GM18907 (cell line): ENCODE measurements around the gene KCNAB1.

ENCODE experiments used
- ATAC-seq: cut with Tn5 transposase; IDR thresholded peaks from one replicate; pipeline ENCODE4 v1.9.1; 2021; ENCODE audit warnings: mild to moderate bottlenecking, moderate library complexity; ENCODE audit not compliant: unreplicated experiment

The KCNAB1 gene

DNA sequence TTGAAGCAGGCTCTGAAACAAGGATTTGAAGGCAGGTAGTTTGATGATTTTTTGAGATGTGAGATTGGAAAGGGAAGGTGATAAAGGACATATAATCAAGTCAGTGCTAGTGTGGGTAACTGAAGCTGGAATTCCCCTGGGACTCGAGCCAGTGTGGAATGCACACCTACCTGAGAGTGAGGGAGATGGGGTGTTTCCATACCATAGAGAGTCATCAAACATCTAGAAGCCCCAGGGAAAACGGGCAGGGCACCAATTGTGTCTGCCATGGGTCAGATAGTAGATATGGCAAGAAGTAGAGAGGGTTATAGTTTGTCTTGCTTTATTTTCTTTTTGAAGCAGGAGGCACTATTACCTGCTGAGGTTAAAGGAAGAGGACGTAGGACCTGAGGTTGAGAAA, 314.5 kb downstream of the KCNAB1 start:
- ATAC-seq = no peak

DNA sequence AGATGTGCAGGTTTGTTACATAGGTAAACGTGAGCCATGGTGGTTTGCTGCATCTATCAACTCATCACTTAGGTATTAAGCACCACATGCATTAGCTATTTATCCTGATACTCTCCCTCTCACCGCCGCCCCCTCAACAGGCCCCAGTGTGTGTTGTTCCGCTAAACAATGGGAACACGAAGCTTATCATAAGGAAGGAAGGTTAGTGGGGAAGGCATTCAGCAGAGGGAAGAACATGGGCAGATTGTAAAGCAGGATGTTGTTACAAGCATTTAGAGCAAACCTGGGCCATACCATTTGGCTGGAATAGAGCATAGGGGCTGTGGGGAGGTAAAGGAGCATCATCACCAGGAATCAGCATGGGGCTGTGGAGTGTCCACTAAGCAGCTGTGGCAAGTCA, 322.7 kb downstream of the KCNAB1 start:
- no peak for ATAC-seq

DNA sequence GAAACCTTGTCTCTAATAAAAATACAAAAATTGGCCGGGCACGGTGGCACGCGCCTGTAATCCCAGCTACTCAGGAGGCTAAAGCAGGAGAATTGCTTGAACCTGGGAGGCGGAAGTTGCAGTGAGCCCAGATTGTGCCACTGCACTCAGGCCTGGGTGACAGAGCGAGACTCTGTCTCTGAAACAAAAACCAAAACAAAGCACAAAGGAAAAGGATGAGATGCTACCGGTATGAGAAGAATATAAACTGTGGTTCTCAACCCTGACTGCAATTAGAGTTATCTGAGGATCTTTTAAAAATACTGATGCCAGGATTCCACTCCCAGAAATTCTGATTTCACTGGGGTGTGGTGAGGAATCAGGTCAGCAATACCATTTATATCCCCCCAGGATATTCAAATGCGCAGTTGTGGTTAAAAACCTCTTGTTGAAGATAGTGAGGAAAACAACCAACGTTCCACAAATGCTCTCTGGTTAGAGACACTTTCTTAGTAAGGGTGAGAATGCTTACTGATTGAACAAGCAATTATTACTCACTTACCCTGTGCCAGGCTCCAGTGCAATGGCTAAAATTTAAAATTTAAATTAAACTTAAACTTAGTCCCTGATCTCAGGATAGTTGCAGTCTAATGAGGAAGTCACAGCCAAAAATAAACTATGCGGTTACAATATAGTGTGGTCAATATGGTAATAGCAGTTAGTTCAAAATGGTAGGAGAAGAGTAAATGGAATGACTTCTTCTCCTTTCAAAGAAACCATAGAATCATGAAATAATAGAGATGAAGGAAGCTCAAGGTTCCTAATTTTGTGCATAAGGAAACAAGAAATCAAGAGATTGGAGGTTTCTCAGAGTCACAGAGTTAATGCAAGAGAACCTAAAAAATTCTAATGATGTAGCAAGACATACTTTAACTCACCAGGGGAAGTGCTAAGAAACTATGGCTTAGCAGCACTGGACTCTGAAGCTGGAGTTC, 325.0 kb downstream of the KCNAB1 start:
- no peak for ATAC-seq

DNA sequence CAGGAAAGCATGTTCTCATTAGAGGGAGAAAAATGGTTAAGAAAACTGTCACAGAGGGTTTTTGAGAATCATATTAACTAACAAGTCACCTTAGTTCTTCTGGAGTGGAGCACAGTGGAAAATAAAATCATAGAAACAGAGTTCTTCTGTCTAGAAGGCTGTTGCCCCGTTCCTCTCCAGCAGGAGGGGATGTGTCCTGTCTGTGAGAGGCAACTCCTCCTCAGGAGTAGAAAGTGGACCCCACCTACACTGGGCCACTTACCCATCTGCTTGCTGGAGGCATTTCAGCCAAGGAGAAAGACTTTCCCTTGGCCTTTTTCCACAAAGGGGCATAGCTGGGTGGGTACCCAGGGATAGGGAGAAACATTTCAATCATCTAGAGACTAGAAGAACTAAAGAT, 327.9 kb downstream of the KCNAB1 start:
- ATAC-seq = peak; percentile 86

DNA sequence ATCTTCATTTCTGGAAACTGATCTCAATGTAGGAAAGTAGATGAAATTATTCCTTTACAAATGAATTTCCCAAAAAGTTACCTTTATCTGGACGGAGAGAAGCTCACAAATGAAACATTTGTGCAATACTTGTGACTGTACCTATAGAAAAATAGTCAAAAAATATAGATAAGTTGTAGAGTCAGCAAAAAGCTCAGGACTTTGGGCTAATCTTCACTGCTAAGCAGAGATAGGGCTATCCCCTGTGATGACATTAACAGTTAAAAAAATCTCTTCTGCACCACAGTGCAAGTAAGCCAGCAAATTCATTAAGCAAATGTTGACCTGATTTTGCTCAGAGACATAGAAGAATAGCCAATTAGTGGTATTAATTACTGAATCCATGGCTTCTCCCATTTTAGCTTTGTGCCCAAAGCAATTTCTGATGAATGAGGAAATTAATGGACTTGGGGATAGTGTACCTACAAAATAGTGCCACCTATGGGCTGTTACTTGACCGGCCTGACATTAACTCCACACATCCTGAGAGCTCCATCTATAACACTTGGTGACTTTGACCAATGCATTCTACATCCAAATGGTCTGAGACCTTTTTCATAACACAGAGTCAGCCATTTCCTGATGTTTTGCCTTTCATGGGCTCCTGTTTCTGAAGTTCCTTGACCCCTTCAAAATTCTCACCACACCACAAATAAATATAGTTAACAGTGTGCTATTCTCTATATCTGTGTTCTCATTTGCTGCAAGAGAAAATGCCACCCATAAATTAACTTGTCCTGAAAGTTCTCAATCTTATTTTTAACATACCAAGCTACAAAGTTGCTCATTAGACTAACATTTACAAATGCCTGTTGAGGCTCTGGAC, 329.6 kb downstream of the KCNAB1 start:
- peak; percentile 60 for ATAC-seq

DNA sequence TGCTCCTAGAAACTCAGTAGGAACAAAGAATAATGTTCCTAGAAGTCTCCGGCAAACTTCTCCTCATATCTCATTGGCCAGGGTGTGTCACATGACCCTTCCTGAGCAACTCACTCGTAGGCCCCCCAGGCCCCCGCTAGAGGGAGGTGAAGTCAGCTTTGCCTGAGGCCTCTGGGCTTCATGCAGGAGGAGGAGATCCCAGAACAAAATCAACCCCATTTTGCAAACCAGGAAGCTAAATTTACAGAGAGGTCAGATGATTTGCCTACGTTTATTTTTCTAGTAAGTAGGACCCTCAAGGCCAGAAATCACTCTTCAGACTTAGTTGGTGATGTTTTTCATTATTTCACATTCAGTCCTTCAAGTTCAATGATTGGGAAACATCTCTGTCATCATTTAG, 335.5 kb downstream of the KCNAB1 start:
- ATAC-seq = no peak

DNA sequence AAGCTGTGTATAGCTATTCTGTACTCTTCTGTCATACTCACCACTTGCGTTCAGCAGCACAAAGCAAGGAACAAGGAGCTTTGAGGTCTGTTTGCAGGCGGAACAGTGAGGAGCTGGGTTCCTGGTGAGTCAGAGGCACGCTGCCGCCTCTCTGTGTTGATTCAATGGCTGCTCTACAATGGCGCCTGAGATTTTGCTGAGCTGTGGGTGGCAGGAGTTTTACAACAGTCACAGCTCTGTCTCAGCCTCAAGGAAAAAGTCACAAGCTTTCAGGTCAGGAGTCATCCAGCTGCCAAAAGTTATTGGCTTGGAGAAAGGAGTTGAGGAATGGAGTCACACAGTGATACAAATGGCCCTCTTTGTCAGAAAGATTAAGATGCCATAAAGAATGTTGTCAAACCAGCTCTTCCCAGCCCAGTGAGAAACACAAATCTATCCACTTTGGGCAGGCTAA, 336.4 kb downstream of the KCNAB1 start:
- ATAC-seq = no peak

DNA sequence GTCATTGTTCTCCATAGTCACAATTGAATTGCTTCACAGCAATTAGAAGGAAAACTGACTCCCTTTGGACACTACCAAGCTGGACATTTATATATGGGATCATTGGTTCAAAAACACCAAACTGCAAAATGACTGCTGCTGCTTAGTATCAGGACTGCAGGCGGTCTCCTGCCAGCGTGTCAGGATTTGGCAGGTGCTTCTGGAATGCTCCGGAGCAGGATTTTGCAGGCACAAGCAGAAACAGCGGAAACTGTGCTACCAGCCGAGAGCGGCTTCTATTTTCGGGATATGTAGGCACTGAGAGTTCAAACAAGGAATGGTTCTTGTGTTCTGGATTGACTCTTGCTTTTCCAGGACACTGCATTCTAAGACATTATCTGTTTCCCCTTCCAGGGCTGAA, 339.1 kb downstream of the KCNAB1 start:
- no peak for ATAC-seq

DNA sequence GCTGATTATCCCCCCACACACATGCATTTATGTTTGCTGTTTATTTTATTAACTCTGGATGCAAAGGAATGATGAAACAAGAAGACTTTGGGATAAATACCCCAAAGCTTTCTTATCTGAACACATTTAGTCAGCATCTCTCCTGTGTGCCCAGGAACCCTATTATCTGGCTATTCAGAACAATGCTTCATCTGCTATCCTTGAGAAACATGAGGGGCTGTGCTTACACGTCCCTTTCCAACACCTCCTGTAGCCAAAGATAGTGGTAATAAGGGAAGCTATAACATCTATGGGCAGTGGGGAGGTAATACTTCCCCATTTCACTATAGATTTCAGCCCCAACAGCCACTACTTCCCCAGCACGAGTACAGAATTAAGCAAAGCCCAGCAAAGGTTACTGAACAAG, 339.8 kb downstream of the KCNAB1 start:
- ATAC-seq = no peak

DNA sequence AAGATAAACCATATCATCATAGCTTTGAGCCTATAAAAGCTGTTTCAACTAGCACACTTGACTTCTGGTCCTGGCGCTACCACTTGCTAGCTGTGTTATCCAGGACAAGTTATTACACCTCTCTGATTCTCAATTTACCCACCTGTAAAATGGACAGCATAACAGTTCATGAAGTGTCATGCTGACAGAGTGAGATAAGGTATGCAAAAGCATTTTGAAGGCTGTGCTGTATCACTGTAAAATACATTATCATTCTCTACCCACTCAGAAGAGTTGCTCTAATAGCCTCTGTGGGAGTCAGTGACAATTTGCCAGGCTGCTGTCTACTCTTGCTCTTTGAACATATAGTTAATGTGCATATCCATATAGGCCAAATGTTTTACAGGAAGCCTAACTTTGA, 341.5 kb downstream of the KCNAB1 start:
- ATAC-seq = no peak

DNA sequence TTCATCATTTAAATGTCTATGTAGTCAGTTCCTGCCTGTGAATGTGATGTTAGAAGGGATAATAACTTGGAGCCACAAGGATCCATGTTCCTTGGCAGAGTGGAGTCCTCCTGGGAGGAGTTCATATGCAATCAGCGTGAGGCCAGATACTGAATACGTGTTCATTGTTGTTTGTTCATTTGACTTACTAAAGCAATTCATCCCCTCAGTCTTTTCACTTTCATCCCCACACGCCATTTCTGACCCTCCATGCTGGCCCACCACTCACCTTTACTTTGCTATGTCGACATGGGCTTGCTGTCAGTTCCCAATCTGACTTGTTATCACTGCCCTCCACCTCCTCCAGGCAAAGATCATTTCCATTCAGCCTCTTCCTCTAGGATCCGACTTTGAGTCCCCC, 342.7 kb downstream of the KCNAB1 start:
- ATAC-seq = no peak

DNA sequence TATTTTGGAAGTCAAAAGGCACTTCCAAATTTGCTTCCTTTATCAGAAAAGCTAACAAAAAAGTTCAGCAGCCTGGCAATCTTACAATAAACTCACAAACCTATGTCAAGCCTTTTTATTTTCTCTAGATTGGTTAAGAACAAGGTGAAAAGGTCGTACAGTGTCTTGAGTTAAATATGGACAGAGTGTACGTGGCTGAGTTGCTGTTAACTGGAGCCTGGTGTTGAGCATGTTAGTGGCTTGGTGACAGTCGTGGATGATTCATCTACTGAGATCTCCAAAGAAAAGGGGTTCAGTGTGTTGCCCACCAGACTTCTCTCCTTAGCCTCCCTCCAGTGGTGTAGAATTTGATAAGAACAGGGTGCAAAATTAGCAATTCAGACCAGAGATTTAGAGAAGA, 344.8 kb downstream of the KCNAB1 start:
- no peak for ATAC-seq

DNA sequence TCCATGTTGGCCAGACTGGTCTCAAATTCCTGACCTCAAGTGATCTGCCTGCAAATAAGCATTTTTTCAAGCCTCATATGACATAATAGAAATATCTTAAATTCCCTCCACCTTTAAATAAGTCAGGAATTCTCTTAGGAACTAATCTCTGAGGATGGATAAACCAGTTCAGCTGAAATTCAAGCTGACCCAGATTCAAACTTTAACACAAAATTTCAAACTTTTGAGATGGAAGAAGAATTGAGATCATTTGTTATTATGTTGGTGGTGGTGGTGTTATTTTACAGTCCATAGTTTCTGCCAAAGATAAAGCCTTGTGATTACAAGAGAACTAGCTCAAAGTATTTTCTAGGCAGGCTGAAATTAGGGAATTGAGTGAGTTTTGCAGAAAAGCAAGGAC, 349.1 kb downstream of the KCNAB1 start:
- ATAC-seq = no peak

DNA sequence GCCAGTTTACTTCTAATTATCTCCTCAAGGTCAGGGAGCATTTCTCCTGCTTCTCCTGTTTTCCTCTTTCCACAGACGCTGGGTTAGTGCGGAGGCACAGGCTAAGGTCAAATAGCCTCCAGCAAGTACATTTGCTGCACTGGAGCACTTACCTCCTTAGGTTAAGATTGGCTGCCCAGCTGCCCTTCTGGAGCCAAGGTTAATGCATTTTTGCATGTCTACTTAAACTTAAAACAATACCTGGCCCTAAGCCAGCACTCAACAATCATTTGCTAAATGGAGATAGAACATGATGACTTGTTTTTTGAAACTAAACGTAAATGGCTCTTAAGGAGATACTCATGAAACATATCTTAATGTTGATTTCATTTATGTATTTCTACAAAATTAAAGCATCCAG, 351.1 kb downstream of the KCNAB1 start:
- no peak for ATAC-seq

DNA sequence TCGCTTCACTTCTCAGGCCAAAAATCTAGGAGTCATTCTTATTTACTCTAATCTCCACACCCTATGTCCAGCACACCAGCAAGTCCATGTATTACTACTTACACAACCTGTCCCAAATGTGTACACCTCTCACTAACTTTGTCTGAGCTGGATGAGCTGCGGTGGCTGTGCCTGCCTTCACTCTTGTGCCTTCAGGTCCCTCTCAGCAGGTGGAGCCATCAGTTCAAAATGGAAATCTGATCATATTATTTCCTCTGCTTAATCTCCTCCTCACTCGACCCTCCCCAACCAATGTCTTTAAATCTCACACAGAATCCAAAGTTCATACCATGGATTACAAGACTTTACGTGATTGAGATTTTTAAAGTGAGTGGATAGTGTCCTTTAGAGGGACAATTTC, 351.8 kb downstream of the KCNAB1 start:
- ATAC-seq = no peak

DNA sequence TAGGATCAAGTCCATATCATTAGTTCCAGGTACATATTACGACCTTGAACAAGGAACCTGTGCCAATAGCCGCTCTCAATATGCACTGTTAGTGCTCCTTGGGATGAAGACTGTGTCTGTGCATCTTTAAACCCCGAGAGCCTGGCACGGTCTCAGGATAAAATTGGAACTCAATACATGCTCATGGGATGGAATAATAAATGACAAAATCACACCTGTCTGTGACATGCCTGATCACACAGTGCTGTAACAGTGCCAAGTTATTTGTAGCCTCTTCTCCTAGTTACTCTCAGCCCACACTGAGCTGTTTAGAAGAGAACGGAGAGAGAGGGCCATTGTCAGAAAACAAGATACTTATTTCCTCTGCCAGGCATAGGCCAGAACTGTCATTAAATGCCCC, 352.3 kb downstream of the KCNAB1 start:
- no peak for ATAC-seq

DNA sequence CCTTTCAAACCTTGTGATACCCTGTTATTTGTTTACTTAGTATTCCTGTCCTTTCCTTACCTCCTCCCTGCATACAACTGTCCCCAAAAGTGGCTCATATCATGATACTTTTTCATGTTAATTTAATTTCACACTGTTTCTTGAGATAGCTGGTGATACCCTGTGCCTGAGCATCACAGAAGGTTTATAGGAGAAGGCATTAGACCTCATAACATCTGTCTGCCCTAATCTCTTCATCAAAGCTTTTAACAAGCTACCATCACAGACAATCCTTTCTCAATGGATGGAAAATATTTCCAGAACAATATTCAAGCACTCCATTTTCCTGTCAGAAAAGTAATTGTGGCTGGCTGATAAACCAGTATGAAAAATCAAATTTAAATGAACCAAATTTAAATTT, 353.0 kb downstream of the KCNAB1 start:
- ATAC-seq = no peak

DNA sequence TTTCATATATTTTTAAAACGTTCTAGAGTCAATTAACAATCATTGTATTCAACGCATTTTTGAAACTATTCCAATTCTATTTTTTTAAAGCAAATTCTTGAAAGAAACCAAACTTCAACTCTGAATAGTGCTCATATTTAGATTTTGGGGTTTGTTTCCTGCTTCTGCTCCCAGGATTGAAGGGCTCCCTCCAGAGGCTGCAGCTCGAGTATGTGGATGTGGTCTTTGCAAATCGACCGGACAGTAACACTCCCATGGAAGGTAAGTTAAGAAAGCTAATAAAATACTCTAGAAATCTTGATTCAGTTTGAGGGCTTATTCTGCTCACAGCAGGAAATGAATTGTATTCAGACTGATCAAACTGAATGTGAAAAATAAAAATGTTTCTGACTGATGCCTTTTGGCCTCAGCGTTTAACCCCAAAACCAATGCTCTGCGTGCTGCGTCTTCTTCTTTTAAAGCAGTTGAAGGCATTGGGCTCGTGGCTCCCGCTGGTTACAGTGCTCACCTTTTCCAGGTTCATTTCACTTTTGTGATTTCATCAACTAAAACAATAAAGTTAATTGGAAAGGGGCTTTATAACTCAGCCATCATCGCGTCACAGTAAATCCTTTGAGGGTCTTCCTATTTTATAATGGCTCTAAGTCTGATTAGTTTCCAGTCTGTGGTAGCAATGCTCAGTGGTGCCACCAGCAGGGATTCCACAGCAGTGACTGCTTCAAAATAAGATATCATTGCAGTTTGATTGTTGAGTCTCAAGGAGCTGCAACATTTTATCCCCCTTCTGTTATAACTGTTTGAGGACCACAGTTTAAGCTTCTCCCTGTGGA, 354.4 kb downstream of the KCNAB1 start:
- ATAC-seq = no peak

DNA sequence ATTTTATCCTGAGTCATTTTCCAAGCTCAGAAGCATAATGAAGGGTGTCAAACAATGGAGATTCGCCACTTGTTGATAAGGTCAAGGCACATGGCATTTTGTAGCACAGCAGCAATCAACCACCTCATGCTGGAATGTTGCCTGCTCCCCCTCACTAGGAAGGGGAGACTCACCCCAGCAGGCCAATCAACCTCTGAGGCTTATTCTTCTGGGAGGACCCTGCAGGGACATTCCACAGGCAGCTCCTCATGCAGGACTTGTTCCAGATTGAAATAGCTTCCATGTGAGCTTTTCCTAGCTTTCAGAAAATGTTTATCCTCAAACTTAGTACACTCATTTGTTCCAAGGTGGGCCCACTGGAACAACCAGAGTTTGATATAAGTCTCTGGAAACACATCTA, 356.9 kb downstream of the KCNAB1 start:
- no peak for ATAC-seq

DNA sequence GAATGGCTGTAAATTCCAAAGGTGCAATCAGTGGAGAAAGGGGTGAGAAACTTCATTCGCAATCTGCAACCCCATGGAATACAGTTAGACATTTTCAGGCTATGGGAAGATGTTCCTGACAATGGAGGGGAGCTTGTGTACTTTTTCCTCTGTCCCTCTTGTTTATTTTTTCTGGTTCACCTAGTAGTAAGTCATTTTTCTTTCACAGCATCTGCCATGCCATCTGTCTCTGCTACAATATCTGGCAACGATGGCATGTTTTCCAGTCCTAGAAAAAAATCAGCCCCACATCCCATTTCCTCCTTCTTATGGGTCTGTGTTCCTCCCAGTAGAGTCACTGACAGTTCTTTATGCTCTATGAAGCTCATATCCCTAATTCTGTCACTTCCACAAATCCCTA, 358.5 kb downstream of the KCNAB1 start:
- no peak for ATAC-seq

DNA sequence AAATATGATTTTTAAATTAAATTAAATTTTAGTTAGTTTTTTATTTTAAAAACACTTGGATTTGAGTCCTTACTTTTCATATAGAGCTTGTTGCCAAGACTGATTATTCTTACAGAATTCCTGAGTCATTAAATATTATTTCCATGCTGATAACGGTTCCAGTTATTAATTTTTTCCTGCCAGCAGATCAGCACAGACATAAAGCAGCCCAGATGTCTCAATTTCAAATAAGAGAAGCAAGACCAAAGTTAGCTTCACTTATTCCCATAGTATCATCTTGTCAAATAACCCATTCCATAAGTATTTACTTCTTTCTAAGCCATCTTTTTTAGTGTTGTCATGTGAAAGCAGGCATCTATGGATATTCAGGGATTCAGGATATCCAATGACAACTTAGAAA, 359.2 kb downstream of the KCNAB1 start:
- ATAC-seq = no peak
